ENCODE data around the gene COL6A2.
"Not testable (repeated sequence)": the region's sequence is repeated elsewhere in the genome, so short reads cannot be mapped to it uniquely, and the experiment has no call there.

Gene COL6A2

GRCh38 chr21:46126309-46127238 is 28.7 kb downstream of the COL6A2 start:
- DNase-seq (ENCODE audit: low read depth in 2 of 2): no peak

- no peak for DNase-seq (ENCODE audit: low read depth in 2 of 2)
These were observed 29.6 kb downstream of the COL6A2 start for GRCh38 chr21:46127239-46128105.

DNA sequence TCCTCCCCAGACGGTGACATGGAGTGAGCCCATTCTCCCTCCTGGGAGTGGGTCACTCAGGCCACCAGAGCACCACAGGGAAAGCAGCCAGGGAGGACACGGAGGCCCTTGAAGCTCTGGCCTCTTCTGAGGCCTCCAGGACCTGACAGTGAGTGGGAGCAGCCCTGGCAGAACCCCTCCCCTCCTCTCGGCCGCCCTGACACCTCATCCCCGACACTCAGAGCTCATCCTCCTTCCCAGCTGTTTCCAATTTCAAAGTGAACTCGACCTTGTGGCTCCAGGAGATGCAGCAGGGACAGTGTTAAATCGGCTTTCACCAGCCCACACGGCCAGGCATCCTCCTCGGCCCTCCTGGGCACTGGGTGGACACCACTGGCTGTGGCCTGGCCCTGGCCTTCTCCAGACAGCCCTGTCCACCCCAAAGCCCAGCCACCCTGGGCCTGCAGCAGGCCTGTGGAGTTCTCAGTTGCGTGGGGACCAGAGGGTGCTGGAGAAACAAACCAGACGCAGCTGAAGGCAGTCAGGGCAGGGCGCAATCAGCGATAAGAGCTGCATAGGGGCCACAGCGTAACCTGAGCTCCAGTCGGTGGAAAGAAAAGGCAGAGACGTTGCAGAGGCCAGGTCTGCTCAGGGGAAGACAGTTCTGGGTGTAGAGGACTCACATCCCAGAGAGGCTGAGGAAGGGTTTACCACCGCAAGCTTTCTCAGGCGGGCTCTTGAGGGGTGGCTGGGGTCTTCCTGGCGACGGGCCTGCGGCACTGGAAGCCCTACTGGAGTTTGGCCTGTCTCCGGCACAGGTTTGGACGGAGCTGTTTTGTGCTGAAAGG is 30.4 kb downstream of the COL6A2 start:
- no peak for DNase-seq (ENCODE audit: low read depth in 2 of 2)

DNA sequence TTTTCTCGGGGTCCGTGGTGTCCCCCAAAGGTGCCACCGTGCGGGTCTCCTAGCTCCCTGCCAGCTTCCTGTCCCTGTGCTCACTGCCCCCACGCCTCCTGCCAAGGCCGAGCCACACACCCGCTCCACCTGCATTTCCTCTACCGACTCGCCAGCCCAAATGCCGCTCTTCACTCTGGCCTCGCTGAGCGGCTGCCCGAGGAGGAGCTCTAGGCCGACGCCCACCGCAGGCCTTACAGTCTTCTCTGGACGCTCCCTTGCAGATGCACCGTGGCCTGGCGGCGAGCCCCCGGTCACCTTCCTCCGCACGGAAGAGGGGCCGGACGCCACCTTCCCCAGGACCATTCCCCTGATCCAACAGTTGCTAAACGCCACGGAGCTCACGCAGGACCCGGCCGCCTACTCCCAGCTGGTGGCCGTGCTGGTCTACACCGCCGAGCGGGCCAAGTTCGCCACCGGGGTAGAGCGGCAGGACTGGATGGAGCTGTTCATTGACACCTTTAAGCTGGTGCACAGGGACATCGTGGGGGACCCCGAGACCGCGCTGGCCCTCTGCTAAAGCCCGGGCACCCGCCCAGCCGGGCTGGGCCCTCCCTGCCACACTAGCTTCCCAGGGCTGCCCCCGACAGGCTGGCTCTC is 31.1 kb downstream of the COL6A2 start:
- DNase-seq (ENCODE audit: low read depth in 2 of 2): no peak

GRCh38 chr21:46129846-46130651 is 32.1 kb downstream of the COL6A2 start:
- DNase-seq (ENCODE audit: low read depth in 2 of 2): no peak

- no peak for DNase-seq (ENCODE audit: low read depth in 2 of 2)
These were observed 33.1 kb downstream of the COL6A2 start for GRCh38 chr21:46130831-46131587.

GRCh38 chr21:46131588-46131837 is 33.6 kb downstream of the COL6A2 start:
- DNase-seq (ENCODE audit: low read depth in 2 of 2): no peak

DNA sequence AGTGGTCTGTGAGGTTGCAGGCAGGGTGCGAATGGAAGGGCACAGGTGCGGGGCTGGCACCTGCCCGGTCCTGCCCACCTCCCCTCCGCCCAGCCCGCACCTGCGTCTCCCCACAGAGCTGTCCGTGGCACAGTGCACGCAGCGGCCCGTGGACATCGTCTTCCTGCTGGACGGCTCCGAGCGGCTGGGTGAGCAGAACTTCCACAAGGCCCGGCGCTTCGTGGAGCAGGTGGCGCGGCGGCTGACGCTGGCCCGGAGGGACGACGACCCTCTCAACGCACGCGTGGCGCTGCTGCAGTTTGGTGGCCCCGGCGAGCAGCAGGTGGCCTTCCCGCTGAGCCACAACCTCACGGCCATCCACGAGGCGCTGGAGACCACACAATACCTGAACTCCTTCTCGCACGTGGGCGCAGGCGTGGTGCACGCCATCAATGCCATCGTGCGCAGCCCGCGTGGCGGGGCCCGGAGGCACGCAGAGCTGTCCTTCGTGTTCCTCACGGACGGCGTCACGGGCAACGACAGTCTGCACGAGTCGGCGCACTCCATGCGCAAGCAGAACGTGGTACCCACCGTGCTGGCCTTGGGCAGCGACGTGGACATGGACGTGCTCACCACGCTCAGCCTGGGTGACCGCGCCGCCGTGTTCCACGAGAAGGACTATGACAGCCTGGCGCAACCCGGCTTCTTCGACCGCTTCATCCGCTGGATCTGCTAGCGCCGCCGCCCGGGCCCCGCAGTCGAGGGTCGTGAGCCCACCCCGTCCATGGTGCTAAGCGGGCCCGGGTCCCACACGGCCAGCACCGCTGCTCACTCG is 34.1 kb downstream of the COL6A2 start:
- DNase-seq (ENCODE audit: low read depth in 2 of 2): no peak

GRCh38 chr21:46135782-46136395 is 38.0 kb downstream of the COL6A2 start:
- DNase-seq (ENCODE audit: low read depth in 2 of 2): no peak

DNA sequence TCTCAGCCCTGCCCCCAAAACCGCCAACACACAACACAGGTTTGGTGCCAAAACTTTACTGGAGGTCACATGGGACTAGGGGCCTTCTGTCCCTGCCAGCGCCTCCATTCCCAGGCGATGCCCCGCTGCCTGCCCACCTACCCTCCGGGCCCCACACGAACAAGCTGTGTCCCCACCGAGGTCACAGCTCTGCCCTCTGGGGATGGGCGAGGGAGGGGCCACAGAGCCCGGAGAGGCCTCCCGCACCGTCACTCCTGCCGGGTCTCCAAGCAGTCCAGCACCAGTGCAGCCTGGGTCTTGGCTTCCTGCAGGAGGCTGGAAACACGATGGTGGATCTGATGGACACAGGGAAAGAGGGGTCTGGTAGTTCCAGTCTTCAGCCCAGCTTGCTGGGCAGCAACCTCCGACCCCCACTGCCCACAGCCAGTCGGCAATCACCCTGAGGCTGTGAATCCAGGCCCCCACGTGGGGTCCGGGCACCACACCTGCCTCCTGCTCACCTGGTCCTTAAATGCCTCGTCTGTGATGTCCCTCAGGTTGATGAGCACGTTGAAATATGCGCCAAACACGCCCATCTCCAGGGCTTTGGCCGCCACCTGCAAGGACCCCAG is 38.9 kb downstream of the COL6A2 start:
- DNase-seq (ENCODE audit: low read depth in 2 of 2): no peak

GRCh38 chr21:46137908-46138307 is 40.0 kb downstream of the COL6A2 start:
- DNase-seq (ENCODE audit: low read depth in 2 of 2): no peak

GRCh38 chr21:46138383-46138970 is 40.6 kb downstream of the COL6A2 start:
- DNase-seq (ENCODE audit: low read depth in 2 of 2): no peak

- DNase-seq (ENCODE audit: low read depth in 2 of 2): no peak
These were observed 41.8 kb downstream of the COL6A2 start for GRCh38 chr21:46139686-46140085.

- not testable (repeated sequence) for DNase-seq (ENCODE audit: low read depth in 2 of 2)
These were observed 42.6 kb downstream of the COL6A2 start for GRCh38 chr21:46140352-46141003.

DNA sequence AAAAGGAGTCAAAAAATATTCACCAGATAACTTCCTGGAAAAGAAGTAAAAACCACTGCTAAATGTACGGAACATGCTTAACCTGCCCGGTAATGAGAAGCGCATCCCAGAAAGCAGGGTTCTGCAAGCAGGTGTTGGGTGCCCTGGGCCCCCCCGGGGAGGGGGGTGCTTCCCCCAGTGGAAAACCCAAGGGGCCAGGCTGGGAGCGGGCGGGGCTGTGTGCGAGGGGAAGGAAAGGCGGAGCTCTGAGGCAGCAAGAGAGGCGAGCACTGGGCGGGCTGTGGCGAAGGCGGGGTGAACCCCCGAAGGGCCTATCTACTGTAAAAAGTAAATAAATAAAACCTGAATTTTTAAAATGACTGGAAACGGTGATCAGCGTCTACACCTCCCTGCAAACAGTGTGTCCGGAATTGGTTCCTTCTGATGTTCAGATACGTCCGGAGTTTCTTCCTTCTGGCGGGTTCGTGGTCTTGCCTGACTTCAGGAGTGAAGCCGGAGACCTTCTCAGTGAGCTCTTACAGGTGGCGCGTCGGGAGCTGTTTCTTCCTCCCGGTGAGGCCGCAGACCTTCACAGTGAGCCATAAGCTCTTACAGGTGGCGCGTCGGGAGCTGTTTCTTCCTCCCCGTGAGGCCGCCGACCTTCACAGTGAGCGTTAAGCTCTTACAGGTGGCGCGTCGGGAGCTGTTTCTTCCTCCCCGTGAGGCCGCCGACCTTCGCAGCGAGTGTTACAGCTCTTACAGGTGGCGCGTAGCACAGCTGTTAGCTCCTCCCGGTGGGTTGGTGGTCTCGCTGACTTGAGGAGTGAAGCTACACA is 44.1 kb downstream of the COL6A2 start:
- no peak for DNase-seq (ENCODE audit: low read depth in 2 of 2)

All from stimulated activated CD4-positive, alpha-beta T cell treated with anti-CD3 and anti-CD28 coated beads, Interleukin-15, amount 100 ng/mL, for 48 hours (primary cell).